ENCODE results near the gene FBRSL1. TPM values are rescaled to one million over a fixed set of nuclear protein-coding genes. Genes with fewer than 3 reads are reported as not detected.

FBRSL1 gene
- total RNA-seq, 4 donors from 2014 or later, result 2.4 to 8.5 (median 5.0) TPM

DNA sequence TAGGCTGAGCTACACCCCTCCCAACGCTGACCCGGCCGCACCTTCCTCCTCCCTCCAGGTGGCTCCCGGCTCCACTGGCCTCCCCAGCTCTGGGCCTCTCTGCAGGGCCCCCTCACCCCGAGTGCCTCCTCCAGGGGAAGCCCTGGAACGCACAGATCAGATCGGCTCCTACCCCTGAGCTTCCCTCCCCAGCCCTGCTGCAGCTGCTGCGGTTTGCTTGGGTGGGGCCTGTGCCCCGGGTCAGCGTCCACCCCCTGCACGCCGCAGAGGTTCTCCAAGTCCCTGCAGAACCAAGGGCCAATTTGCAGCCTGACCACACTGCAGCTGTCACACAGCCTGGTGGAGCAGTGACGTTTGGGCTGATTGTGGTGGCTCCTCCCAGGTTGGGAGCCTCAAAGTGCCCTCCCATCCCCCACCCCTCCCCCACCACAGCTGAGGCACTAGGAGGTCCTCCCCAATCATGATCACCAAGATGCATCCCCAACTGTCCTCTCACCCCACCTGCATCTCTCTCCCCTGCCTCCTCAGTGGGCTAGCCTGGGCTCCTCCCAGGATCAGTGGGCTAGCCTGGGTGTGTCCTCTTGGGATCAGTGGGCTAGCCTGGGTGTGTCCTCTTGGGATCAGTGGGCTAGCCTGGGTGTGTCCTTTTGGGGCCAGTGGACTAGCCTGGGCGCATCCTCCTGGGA is 12.8 kb upstream of the FBRSL1 start:
- TF ChIP-seq CTCF (IDR thresholded peaks at IDR 0.05; ENCODE audit: low read depth), result no peak

GRCh38 chr12:132477703-132478432 is 12.1 kb upstream of the FBRSL1 start:
- TF ChIP-seq CTCF (IDR thresholded peaks at IDR 0.05; ENCODE audit: low read depth), result no peak

DNA sequence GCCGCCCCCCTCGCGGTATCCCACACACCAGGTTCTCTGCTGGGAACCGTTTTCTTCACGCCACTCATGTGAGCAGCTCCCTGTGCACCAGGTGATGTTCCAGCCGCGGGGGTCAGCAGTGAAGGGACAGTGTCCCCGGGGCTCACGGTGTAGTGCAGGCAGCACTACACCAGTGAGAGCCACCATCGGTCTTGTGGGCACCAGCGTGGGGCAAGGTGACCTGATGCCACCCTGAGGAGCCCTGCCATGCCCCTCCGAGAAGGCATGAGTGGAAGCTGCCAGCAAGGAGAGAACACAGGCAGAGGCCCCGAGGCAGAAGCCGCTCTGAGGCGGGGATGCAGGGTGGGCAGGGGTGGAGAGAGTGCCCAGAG is 11.5 kb upstream of the FBRSL1 start:
- TF ChIP-seq CTCF (IDR thresholded peaks at IDR 0.05; ENCODE audit: low read depth), result no peak

- no peak for TF ChIP-seq CTCF (IDR thresholded peaks at IDR 0.05; ENCODE audit: low read depth)
Observed at GRCh38 chr12:132478845-132479244, 11.1 kb upstream of the FBRSL1 start.

GRCh38 chr12:132479291-132479690 is 10.7 kb upstream of the FBRSL1 start:
- TF ChIP-seq CTCF (IDR thresholded peaks at IDR 0.05; ENCODE audit: low read depth), result no peak

DNA sequence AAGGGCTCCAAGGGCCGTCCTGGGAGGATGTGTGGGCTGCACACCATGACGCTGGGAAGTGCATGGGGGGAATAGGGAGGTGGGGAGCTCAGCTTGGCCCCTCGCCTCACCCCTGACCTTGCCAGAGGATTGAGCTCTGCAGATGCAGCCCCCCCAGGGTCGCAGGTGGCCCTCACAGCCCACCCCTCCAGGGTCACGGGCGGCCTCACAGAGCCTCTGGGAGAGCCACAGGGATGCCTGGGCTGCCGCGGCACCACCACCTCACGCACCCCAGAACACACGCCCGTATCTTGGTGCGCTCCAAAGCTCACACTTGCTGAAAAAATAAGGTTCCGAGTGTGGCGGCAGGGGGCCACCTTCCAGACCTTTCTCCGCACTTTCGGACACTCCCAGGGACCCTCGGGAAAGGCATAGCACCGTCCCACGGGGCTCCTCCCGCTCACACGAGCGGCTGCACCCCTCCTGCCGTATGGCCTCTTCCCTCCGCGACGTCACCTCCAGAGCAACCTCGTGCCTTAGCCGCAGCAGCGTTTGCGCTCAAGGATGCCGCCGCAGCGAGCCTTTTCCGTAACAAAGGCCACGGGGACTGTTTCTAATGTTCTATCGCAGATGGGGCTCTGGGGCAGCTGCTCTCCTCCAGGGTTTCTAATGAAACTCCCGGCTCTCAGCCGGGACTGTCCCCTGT is 9.9 kb upstream of the FBRSL1 start:
- no peak for TF ChIP-seq CTCF (IDR thresholded peaks at IDR 0.05; ENCODE audit: low read depth)

- TF ChIP-seq CTCF (IDR thresholded peaks at IDR 0.05; ENCODE audit: low read depth), result no peak
Observed at GRCh38 chr12:132480623-132481132, 9.3 kb upstream of the FBRSL1 start.

Data from subcutaneous adipose tissue (tissue), 4 donors.